GDM1 (cell line): ENCODE results near the gene CDCA7.
"Not testable (repeated sequence)": the region's sequence is repeated elsewhere in the genome, so short reads cannot be mapped to it uniquely, and the experiment has no call there.

Source experiments
- DNase-seq: peaks from one replicate; lab custom pipeline; 2025; lab: John Stamatoyannopoulos, UW

The CDCA7 gene

DNA sequence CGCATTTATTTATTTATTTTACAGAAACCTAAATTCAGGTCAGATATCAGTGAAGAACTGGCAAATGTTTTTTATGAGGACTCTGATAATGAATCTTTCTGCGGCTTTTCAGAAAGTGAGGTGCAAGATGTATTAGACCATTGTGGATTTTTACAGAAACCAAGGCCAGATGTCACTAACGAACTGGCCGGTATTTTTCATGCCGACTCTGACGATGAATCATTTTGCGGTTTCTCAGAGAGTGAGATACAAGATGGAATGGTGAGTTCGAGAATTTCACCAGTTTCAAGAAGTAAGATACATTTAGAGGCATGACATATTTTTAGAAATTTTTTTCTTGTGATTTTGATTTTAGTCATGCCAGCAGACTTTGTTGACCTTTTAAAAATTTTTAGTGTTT lies 4.6 kb downstream of the CDCA7 start:
- peak; percentile 12 for DNase-seq

DNA sequence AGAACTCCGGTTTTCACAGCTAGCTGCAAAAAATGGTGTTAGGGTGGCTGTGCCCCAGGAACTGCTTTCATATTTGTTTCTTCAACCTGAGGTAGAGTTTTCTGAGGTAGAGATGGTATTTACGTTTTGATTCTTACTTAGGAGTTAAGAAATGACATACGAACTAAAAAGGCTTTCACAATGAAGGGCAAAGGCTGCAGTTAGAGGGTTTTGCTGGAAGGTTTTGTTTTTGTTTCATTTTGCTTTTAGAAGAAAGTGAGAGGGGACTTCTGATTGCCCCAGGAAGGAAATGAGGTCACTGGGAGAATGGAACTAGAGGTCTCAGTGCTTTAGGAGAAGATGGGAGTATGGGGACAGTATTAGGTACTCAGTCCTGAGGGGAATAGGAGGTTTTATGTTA lies 15.5 kb downstream of the CDCA7 start:
- DNase-seq, result no peak

DNA sequence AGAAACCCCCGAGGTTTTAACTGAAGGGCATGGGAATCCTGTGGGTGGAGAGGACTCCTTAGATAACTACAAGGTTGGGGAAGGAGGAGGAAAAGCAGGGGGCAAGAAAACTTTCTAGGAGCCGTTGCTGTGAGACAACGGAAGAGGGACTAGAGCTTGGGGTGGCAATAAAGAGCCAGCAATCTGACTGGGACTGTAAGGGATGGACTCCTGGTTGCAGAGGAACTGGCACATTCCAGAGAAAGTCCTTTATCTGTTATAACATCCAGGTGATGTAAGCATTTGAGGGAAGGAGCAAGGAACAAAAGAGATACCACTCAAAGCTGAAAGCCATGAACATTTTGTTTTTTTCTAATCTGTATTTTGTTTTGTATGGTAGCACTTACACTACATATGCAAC lies 16.4 kb downstream of the CDCA7 start:
- no peak for DNase-seq

DNA sequence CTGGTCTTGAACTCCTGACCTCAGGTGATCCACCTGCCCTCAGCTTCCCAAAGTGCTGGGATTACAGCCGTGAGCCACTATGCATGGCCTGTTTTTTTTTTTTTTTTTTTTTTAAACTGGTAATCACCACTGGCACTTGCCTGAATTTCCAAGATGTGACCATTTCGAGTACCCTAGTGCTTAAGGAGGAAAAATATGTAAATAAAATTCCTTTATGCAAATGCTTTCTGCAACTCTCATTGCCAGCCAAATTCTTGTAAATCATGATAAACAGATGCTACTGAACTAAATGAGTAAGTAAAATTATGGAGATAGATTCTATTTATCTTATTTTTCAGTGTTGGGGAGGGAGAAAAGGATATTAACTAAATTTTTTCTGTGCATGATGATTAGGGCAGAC lies 18.6 kb downstream of the CDCA7 start:
- DNase-seq, result no peak

DNA sequence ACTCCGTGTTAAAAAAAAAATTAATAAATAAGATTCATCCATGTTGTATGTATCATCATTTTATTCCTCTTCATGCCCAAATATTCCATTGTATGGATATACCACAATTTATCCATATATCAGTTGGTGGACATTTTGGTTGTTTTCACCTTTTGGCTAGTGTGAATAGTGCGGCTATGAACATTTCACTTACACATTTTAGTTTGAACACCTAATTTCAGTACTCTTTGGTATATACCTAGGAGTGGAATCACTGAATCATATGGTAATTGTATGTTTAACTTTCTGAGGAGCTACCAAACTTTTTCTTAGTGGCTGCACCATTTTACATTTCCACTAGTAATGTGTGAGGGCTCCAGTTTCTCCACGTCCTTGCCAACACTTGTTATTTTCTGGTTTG lies 20.0 kb downstream of the CDCA7 start:
- no peak for DNase-seq

DNA sequence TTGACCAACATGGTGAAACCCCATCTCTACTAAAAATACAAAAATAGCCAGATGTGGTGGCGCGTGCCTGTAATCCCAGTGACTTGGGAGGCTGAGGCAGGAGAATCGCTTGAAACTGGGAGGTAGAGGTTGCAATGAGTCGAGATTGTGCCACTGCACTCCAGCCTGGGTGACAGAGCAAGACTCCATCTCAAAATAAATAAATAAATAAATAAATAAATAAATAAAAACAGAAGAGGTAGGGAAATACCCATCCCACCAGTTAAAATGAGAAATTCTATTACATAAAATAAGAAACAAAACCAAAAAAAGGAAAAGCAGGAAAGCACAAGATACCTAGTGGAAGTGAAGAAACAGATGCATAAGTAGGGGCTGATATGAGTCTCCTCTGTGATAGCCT lies 30.9 kb downstream of the CDCA7 start:
- not testable (repeated sequence) for DNase-seq

DNA sequence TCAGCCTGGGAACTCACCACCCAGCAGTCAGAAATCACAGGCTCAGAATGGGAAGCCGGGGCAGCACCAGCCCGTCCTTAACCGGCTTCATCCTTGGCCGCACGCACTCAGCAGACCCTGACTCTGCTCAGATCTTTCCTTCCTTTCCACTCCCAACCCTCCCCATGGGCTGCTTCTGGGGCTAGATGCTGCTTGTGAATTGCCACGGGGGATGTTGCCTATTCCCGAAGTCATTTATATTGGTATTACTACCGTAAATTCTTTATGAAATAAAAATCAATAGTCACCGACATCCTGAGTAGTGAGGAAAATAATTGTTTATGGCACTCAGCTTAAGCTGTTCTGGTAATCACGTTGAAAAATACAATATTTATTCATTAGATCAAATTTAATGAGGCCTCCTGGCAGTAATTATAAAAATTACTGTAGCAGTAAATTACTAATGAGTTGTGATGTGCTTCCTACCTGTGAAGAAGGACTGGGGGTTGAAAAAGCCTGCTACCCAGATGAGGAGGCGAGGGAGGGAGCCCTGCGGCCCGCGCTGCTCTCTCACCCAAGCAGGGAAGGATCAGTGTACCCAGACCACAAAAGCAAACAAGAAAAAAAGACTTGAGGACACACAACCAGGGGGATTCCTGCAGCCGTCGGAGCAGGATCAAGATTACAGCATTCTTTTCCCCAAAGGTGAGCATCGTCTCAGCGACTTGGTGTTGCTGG lies 31.5 kb downstream of the CDCA7 start:
- no peak for DNase-seq

DNA sequence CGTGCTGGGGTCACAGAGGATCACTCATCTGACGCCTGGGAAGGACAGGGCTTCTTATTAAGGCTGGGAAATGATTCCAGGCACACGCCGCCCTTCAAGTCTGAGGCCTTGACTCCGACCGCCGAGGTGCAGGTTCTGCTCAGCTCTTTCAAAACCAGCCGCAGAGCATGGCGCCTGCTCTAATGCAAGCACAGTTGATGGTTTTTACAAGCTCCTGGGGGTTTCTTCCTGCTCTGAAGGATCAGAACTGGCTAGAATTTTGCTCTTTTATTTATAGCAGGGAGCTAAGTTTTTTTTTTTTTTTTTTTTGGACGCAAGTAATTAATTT lies 32.0 kb downstream of the CDCA7 start:
- DNase-seq, result no peak

DNA sequence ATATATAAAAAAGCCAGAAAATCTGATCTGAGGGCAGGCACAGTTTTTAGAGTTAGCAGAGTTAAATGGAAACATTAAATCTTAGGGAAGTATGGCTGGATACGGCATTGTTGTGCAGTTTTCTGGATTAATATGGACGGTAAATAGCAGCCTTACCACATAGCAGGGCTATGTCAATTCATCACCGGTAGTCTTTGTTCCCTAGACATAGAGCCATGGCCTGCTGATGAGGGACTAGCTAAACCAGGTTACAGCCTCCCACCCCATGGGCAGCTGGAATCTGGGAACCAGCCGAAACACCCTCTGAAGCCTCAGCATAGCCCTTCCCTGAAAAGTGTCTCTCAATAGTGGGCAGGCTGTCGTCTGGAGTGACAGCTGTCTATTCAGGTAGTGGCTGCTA lies 32.4 kb downstream of the CDCA7 start:
- DNase-seq, result no peak

DNA sequence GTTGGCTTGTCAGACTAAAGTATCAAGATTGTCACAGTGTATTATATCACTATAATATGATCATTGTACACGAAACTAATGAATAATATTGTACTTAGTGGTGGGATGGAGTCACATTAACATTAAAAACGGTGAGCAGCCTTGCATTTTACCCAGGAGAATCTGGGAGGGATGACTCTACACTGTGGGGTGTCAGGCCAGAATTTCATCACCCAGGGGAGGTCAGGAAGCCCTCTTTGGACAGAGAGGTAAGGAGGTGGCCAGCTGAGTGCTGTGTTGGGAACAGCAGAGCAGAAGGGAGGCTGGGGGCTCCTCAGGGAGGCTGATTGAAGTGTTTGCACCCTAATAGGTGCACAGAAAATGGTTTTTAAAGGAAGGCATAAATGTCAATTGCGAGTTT lies 33.0 kb downstream of the CDCA7 start:
- no peak for DNase-seq

DNA sequence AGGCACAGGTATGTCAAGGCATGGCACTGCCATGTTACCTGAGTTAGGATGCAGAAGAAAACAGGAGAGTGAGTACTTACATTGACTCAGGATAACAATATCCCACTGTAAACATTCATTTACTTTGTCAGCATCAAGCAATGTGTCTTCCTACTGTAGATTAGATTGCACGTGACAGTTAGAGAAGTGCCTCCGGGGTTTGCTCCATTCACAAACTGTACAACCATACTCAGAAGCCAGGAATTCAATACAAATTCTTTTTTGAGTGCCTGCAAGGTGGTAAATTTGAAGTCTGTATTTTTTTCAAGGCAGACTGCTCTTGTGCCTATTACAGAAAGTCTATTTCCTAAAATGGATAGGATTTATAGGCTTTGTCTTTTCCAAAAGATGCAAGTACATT lies 34.1 kb downstream of the CDCA7 start:
- no peak for DNase-seq

DNA sequence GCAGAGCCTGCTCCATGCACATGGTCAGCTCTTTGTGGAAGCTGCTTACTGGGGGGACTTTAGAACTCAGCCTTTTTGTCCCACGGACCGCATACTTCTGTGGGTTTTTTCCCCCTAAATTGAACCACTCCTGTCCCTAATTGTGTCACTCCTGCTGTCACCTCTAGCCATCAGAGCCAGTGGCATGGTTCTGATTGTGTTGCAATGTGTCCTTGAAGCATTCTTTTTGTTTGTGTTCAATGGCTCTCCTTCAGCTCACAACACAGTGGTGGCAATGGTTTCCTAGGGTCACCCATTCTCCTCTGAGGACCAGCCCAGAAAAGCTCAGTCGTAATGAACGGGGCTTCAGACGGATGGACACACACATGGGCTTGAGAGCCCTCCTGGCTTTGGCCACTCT lies 35.4 kb downstream of the CDCA7 start:
- no peak for DNase-seq

DNA sequence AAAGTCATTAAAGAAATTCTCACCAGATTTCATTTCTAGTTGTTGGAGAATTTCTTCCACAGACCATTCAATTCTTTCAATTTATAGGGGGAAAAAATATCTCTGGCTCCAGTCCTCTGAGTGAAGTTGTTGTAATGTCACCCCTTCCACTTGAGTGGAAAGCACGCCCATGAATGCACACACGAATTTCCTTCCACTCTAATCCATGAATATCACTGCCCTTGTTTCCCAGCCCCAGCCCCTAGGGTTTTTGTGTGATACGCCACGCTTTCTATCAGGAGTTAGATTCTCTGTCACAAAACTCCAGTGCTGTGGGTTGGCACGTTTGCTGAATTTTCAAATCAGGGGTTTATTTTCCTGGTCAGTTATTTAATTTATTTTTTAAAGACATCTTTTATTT lies 38.1 kb downstream of the CDCA7 start:
- DNase-seq, result no peak

DNA sequence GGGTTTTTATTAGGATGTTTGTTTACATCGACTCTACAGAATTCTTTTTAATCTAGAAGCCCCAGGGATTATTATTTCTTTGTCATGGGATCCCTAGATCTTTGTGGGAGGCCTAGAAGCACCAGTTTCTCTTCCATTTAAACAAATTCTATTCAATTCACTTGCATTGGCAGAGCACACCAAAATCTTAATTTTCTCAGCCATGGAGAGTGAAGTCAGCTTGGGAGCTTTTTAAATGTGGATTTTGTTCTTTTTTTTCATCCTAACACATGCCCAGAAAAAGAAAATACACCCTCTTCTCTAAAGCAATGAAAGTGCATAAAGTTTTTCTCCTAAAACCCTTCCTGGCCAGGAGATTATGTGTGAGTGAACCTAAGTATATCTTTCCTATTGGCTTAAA lies 38.5 kb downstream of the CDCA7 start:
- no peak for DNase-seq

DNA sequence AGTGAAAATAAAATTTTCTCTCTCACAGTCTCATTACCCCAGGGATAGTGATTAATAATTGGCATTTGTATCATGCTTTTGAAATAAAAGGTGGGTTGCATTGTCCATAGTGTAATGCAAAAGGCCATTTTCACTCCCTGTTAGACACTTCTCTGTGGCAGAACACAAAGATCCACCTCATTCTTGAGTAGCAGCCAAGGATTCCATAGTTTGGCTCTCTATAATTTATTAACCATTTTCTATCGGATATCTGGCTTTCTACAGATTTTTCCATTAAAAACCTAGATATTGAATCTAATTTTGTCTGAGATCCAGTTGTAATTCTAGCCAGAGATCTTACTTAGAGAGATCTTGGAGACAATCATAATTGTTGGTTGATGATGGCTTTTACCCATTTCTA lies 39.0 kb downstream of the CDCA7 start:
- DNase-seq, result no peak

DNA sequence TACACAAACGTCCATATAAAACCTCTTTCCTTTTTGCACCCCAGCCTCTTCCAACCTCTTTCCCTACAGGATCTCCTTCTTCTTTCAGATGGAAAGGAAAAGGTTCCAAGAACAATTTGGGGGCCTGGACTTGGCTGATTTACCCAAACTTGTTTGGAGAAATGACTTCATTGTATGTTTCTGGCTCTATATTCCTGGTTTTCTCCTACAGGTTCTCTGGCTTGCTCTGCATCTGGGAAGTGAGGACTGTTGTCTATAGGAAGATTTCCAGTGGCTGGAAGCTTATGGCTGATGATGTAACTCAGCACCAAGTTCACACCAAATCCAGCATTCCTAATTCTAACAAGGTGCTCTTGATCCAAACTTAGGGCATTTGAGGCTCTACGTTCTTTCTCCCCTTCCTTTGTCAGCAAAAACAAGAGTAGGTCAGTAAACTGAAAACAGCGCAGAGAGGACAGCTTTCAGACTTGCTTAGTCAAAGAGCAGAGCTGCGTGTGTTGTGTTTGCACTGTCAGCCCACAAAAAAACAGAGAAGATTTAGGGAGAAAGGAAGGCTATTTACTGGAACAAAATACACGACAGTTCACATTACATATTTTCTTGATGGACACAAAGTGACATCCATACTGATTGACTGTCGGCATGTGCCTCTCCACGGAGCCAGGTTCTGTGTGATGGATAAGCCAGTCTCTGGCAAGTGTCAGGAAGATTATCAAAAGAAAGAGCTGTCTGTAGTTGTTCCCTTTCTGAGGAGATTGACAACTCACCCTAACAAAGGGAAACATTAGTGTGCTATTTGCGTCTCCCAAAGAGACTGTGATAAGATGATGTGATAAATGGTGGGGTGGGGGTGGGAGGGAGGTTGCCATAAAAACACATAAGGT lies 39.7 kb downstream of the CDCA7 start:
- DNase-seq, result no peak

DNA sequence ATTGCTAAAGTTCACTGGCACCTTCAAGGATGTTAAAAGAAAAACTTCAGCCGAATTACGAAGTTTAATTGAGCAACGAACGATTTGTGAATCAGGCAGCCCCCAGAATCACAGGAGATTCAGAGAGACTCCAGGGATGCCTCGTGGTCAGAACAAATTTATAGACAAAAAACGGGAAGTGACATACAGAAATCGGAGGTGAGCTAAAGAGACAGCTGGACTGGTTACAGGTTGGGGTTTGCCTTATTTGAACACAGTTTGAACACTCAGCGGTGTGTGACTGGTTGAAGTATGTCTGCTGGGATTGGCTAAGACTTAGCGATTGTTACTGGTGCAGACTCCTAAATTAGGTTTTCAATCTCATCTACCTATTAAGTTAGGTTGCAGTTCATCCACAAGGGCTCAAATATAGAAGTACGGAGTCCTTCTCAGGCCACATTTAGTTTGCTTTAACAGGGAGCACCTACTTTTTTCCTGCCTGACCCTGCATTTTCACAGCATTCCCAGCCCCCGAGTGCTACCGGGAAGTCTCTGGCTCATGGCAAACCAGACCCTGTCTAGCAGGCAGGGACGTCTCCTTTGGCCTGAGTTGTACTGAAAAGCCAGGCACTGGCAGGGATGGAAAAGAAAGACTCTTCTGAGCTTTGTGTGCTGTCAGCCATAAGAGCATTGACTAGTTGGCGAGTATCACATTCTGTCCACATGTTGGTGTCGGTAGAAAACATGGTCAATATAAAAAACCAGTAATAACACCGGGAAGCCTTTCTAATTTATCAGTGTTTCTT lies 41.1 kb downstream of the CDCA7 start:
- no peak for DNase-seq

DNA sequence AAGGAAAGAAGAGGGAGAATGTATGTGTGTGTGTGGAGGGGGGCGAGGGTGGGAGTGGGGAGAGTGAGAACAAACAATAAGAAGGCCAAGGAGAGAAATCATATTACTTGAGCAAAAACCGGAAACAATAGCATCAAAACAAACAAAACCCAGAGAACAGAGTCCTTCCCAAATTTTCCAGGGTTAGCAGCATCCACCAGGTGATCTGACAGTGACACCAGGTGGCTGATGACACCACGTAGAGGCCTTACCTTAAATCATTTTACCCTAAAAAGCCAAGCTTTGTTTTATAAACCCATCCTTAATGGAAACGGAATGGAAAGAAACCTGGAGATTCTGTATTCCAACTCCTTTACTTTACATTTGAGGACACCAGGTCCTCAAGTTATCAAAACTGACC lies 42.9 kb downstream of the CDCA7 start:
- DNase-seq, result no peak

DNA sequence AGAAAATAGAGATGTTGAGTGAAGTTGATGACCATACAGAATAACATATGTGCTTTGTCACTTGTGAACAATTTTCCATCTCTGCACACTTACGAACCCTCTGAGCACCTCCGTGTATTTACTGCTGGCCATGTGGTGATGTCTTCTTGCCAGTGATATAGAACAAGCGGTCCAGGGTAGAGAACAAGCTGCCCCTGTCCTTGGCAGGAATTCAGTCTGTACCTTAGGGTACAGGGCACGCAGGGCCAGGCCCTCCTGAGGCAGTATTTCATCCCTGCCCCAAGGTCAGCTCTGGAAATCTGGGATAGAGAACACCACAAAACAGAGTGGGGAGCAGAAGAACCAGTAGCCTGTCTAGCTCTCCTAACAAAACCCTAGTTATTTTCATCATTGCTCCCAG lies 44.6 kb downstream of the CDCA7 start:
- no peak for DNase-seq

DNA sequence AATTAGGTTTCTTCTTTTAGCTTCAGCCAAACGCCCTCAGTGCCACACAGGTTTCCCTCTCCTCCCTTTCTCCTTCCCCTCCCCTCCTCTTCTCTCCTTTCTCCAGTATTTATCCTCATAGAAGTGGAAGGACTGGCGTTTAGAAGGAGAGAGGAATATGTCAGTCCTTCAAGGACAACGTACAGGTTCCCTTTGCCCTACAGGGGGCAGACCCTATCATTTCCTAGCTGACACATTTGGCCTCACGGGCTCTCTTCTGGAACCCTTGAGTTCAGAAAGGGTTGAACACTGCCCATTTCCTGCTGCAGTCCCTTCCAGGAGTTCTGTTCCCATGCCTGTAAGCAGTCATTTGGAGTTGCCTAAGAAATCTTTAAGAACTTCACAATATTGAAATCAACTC lies 46.1 kb downstream of the CDCA7 start:
- peak; percentile 6 for DNase-seq

DNA sequence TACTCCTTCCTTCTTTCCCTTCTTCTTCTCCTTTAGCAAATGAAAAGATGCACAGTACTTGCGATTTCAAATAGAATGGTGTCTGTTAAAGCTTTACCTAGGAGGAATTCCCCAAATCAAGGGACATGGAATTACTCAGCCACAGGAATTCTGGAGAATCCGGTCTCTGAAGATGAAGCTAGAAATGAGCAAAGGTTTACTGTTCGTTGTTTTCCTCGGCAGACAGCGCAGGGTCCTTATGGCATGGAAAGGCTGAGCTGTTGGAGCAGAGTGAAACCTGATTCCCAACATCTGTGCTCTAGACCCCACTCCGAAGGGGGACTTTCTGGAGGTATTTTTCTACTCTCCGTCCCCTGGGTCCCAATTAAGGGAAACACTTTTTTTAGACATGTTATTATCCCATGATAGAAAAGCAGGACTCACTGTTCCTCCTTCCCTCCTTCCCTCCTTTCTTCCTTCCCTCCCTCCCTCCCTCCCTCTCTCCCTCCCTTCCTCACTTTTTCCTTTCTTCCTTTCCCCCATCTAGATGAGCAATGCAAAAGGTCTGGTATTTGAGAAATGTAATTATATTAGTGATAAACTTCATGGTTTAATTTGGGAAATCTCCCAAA lies 47.1 kb downstream of the CDCA7 start:
- no peak for DNase-seq

DNA sequence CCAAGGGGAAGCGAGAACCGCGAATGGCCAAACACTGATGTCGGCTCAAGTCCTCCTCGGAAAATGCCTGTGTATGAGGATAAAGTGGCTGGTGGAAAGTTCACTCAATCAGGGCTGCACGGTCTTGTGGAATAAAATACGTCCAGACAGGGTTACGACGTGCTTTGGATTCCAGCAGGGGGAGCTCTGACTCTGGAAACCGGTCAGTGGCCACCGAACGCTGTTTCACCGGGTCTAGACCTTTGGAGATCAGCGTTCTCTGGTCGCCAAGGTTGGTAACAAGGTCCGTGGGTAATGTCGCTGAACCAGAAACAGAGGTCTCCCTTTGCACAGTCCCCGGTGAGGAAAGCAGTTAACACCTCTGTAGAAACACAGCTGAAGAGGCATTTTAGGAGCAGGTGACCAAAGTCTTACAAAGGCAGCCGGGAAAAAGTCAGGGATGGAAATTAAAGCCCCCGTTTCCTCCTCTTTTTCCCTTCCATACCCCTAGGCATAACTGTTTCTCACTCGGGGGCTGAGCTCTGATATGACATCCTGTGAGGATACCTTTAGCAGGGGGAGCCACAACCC lies 47.8 kb downstream of the CDCA7 start:
- peak; percentile 73 for DNase-seq
